Subcutaneous adipose tissue (tissue), 4 donors: Measurements from ENCODE around the gene MAP2K5. TPM values are rescaled to one million over a fixed set of nuclear protein-coding genes. Genes with fewer than 3 reads are reported as not detected.

Source experiments
- CTCF ChIP-seq: fragments of 450-650 bp; IDR thresholded peaks from one replicate; pipeline ENCODE4 v1.5.1; 2016; ENCODE audit warnings: low read depth, mild to moderate bottlenecking, control low read depth, antibody characterized with exemption, moderate library complexity
- total RNA-seq, 4 donors: library from RNA; depleted of rRNA; stranded (reverse); fragments of >200 nt; gene quantifications; one replicate each; pipeline ENCODE4 v1.1.0, GENCODE V29; 2016

Gene MAP2K5
- total RNA-seq, 4 donors from 2014 or later = 20.7 to 23.4 (median 22.3) TPM

GRCh38 chr15:67548862-67549651, 6.6 kb downstream of the MAP2K5 start:
- no peak for TF ChIP-seq CTCF

- TF ChIP-seq CTCF = no peak
These were observed 7.2 kb downstream of the MAP2K5 start for GRCh38 chr15:67549736-67550135.

- TF ChIP-seq CTCF = no peak
These were observed 8.0 kb downstream of the MAP2K5 start for GRCh38 chr15:67550522-67550921.

GRCh38 chr15:67551207-67551743, 8.8 kb downstream of the MAP2K5 start:
- TF ChIP-seq CTCF = no peak

- no peak for TF ChIP-seq CTCF
These were observed 12.1 kb downstream of the MAP2K5 start for GRCh38 chr15:67554580-67554979.

GRCh38 chr15:67556976-67557570, 14.6 kb downstream of the MAP2K5 start:
- no peak for TF ChIP-seq CTCF

GRCh38 chr15:67558502-67558901, 16.0 kb downstream of the MAP2K5 start:
- TF ChIP-seq CTCF = no peak
